H54 (cell line): ENCODE data around the gene HAL.
"Not testable (repeated sequence)": the region's sequence is repeated elsewhere in the genome, so short reads cannot be mapped to it uniquely, and the experiment has no call there.

ENCODE experiments used
- DNase-seq: peaks from one replicate; pipeline ENCODE4 v3.0.0; 2011; ENCODE audit warnings: low spot score, mixed read lengths; ENCODE audit not compliant: insufficient read length
- FAIRE-seq: peaks from 3 replicates; lab custom pipeline; 2011; peaks lifted over from hg19 to GRCh38; lab: Jason Lieb, UNC
- POLR2A ChIP-seq: IDR thresholded peaks from 2 replicates; pipeline ENCODE4 v1.6.1; 2011; ENCODE audit warnings: low read depth, mild to moderate bottlenecking, low read length

Gene HAL

DNA sequence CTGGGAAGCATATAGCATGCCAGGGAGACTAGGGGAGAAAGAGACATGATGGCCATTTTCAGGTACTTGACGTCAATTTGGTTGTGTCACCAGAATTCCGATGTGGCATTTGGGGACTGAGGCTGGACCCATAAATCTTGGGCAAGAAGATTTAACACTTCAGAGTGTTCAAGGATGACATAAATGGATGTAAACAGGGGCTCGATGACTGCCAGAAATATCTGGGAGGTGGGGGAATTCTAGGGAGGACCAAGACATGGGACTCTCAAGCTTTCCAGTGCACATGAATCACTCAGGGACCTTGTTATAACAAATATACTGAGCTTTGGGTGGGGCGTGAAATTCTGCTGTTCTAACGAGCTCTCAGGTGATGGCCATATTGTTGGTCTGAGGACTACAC is 17.8 kb downstream of the HAL start:
- DNase-seq (no peak), FAIRE-seq (no peak)
- no peak for TF ChIP-seq POLR2A

DNA sequence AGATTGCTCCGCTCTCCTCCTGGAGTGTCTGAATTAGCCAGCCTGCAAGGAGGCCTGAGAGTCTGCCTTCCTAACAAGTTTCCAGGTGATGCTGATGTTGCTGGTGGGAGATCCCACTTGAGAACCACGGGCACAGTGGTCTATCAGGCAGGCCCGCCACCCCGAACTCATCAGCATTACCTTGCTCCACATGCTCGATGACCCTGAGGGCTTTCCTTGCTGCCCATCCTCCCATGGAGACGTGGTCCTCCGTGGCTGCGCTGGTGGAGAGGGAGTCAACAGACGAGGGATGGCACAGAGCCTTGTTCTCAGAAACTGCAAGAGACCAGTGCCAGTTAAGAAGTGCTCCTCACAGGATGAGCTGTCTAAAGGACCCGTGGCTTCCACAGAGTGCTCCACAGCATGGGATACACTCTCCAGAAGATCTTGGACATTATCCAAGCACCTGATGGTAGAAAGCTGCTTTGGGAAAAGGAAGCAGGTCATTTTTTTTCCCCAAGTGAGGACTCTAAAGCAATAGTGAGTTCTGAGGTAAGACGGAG is 18.3 kb downstream of the HAL start:
- no peak for FAIRE-seq
- DNase-seq: no peak
- no peak for TF ChIP-seq POLR2A

DNA sequence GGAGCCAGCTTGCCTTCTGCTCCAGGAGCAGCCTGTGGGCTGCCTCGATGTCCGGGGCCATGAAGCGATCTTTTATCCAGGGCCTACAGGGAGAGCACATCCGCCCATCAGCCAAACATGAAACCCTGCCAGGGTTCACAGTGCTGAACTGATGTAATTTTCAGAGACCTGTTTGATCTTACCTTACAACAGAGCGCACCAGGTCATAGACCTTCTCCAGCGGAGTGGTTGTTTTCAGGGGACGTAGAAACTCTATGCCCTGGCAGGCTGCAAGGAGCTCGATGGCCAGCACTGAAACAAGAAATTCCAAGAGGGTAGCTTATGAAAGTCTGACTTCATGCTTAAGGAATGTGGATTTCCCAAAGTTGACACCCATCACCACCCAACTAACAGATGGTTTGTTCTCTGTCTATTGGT is 19.7 kb downstream of the HAL start:
- no peak for TF ChIP-seq POLR2A
- FAIRE-seq: no peak
- DNase-seq: no peak

DNA sequence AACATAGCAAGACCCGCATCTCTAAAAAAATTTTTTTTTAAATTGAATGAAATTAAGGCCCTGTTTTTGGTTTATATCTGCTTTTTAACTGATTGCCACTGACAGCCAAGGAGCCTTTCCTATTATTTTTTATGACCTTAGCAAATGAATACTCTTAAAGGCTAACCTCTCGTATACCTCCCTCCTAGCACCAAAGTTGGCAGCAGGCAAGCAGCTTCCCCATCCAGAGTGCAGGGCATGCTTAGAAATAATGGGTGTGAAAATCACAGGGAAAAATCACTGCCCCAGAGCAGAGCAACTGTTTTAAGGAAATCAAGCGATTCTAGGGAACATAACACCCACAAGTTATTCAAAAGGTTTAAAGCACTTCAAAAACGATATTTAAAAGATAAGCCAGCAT is 20.7 kb downstream of the HAL start:
- TF ChIP-seq POLR2A: no peak
- DNase-seq: no peak
- no peak for FAIRE-seq

- DNase-seq (no peak), FAIRE-seq (no peak)
- no peak for TF ChIP-seq POLR2A
Measured at GRCh38 chr12:95974358-95974757, 21.8 kb downstream of the HAL start.

DNA sequence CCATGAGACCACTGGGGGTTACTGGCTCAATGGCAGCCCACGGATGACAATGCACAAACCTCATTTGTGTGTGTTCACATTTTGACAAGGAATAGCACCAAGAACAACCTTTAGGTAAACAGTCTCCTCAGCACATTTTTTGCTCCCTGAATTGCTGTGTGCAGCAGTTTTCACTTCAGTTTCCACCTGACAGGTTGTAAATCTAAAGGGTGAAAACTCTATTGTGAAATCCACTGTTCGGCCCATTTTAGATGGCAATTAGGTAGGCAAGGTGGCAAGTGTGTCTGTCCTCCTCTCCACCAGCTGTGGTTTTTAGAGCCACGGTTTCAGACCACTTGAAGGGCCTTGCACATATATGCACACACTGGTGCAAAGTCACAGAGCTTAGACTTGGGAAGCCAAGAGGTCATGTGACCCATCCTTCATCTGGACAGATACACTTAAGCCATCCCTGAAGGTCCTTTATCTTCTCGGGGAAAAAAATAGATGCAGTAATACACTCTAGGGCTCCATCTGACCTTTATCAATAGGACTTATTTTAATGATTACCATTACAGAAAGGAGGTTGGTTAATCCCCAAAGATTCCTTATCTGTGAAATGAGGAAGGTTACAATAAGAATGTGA is 23.2 kb downstream of the HAL start:
- TF ChIP-seq POLR2A: no peak
- FAIRE-seq (no peak), DNase-seq (no peak)

- FAIRE-seq (no peak), DNase-seq (no peak)
- no peak for TF ChIP-seq POLR2A
Measured at GRCh38 chr12:95970905-95971304, 25.2 kb downstream of the HAL start.

GRCh38 chr12:95969116-95969515 is 27.0 kb downstream of the HAL start:
- not testable (repeated sequence) for DNase-seq, FAIRE-seq

DNA sequence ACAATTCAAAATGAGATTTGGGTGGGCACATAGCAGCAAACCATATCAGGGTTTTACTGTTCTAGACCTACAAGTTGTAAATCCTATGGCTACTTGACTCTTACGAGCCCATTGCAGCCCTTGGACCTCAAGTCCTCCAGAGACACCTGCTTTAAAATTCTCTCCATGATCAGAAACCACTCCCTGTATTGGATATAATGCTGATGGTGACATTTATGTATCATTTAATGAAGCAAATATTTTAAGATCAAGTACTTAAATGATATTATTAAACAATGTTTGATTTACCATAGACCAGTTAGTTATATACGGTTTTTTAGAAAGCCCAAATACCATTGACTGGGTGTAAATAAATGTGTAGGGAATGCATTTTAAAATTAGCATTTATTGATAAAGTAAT is 28.8 kb downstream of the HAL start:
- no peak for TF ChIP-seq POLR2A
- DNase-seq (no peak), FAIRE-seq (no peak)

GRCh38 chr12:95966287-95966870 is 29.8 kb downstream of the HAL start:
- FAIRE-seq (no peak), DNase-seq (no peak)
- no peak for TF ChIP-seq POLR2A

DNA sequence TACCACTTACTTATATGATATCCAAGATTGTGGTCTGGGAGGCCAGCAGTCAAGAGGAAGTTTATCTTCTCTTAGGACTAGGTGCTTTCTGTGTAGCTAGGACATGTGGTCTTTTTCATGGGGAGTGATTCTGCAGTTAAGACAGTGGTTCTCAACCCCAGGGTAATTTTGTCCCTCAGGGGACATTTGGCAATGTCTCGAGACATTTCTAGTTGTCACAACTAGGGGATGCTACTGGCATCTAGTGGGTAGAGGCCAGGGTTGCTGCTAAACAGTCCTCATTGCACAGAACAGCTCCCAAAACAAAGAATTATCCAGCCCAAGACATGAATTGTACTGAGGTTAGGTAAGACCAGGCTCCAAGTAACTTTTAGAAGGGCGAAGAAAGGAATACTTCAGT is 33.0 kb downstream of the HAL start:
- FAIRE-seq (no peak), DNase-seq (no peak)
- TF ChIP-seq POLR2A: no peak

DNA sequence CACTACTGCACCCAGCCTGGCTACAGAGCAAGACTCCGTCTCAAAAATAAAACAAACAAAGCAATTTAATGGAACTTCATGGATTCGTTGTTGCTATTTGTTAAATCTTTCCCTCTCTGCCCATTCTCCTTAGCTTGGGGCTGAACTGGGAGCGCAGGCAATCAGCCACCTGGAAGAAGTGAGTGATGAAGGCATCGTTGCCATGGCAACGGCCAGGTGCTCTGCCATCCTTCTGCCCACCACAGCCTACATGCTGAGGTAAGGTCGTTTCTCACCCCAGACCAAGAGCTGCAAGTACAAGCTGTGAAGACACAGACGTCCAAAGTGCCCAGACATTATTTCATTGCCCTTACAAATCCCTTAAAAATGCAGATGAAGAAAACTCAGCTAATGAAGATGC is 33.9 kb downstream of the HAL start:
- DNase-seq (no peak), FAIRE-seq (no peak)
- no peak for TF ChIP-seq POLR2A

- TF ChIP-seq POLR2A: no peak
- DNase-seq (no peak), FAIRE-seq (no peak)
Measured at GRCh38 chr12:95960241-95960640, 35.9 kb downstream of the HAL start.

DNA sequence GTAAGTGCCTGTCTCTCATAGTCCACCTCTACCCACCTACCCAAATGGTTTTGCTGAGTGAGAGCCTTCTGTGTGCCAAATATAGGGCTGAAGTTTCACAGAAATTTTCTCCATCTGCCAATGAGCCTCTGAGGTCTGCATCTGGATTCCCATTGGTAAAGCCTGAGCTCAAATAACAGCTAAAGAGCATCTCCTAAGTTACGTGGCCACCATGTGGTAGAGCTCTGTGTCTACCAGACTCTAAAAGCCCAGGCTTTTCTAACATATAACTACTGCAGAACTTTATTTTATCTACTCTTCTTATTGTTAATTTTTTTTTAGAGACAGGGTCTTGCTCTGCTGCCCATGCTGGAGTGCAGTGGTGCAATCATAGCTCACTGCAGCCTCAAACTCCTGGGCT is 37.0 kb downstream of the HAL start:
- FAIRE-seq (no peak), DNase-seq (no peak)
- no peak for TF ChIP-seq POLR2A

DNA sequence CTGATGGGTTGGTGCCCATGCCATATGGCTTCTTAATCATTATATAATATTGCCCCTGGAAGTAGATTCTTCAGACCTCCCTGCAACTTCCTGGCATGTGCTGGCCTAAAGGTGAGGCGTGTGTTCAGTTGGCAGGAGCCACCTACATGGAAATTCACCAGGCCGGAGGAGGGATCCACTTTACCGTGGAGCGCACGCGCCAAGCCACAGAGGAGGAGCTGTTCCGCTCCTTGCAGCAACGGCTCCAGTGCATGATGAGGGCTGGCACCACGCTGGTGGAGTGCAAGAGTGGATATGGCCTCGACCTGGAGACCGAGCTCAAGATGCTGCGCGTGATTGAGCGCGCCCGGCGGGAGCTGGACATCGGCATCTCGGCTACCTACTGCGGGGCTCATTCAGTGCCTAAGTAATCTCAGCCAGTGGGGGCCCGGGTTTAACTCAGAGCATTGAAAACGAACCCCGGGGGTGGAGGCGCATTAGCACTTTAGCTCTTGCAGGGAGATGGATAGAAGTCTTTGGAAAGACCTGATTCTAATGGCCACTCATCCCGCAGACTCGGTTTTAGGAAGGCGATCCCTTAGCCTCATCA is 39.5 kb downstream of the HAL start:
- DNase-seq (no peak), FAIRE-seq (no peak)
- no peak for TF ChIP-seq POLR2A
